ENCODE measurements around the gene ISM1.

Gene ISM1

GRCh38 chr20:13220904-13221297, at the start of gene ISM1:
Gene ISM1 (plus strand): TSS chr20:13221274. CDS start chr20:13221777, 503 bp downstream.
- peak; percentile 5 to 6 for DNase-seq (ENCODE audit: low read depth in 2 of 2)
- peak within 1 kb of the TSS; percentile 28 to 37 for H3K4me3 ChIP-seq (replicated peaks in 1 of 2; ENCODE audit: low read depth in 2 of 2, low read length in 2 of 2)
- TF ChIP-seq, protein P1, sequence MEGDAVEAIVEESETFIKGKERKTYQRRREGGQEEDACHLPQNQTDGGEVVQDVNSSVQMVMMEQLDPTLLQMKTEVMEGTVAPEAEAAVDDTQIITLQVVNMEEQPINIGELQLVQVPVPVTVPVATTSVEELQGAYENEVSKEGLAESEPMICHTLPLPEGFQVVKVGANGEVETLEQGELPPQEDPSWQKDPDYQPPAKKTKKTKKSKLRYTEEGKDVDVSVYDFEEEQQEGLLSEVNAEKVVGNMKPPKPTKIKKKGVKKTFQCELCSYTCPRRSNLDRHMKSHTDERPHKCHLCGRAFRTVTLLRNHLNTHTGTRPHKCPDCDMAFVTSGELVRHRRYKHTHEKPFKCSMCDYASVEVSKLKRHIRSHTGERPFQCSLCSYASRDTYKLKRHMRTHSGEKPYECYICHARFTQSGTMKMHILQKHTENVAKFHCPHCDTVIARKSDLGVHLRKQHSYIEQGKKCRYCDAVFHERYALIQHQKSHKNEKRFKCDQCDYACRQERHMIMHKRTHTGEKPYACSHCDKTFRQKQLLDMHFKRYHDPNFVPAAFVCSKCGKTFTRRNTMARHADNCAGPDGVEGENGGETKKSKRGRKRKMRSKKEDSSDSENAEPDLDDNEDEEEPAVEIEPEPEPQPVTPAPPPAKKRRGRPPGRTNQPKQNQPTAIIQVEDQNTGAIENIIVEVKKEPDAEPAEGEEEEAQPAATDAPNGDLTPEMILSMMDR (IDR thresholded peaks at IDR 0.05; ENCODE audit: low read depth, low read length) = no peak

GRCh38 chr20:13173201-13173600, 47.9 kb upstream of the ISM1 start:
- no peak for DNase-seq (ENCODE audit: low read depth in 2 of 2)
- no peak overlapping the region for H3K4me3 ChIP-seq (replicated peaks in 1 of 2; ENCODE audit: low read depth in 2 of 2, low read length in 2 of 2)

DNA sequence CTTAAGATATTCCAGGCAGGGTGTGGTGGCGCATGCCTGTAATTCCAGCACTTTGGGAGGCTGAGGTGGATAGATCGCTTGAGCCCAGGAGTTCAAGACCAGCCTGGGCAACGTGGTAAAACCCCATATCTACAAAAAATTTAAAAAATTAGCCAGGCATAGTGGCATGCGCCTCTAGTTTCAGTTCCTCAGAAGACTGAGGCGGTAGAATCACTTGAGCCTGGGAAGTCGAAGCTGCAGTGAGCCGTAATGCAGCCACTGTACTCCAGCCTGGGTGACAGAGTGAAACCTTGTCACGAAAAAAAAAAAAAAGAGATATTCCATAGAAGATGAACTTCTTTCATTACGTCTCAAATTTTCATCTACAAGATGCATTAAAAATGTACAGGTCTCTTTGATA, 46.7 kb upstream of the ISM1 start:
- no peak for DNase-seq (ENCODE audit: low read depth in 2 of 2)
- TF ChIP-seq, protein P1 (IDR thresholded peaks at IDR 0.05; ENCODE audit: low read depth, low read length) = no peak
- H3K4me3 ChIP-seq (replicated peaks in 1 of 2; ENCODE audit: low read depth in 2 of 2, low read length in 2 of 2) = no peak overlapping the region

More at GRCh38 chr20:13173201-13173600, 47.9 kb upstream of the ISM1 start:
- TF ChIP-seq, protein P1 (IDR thresholded peaks at IDR 0.05; ENCODE audit: low read depth, low read length) = no peak

DNA sequence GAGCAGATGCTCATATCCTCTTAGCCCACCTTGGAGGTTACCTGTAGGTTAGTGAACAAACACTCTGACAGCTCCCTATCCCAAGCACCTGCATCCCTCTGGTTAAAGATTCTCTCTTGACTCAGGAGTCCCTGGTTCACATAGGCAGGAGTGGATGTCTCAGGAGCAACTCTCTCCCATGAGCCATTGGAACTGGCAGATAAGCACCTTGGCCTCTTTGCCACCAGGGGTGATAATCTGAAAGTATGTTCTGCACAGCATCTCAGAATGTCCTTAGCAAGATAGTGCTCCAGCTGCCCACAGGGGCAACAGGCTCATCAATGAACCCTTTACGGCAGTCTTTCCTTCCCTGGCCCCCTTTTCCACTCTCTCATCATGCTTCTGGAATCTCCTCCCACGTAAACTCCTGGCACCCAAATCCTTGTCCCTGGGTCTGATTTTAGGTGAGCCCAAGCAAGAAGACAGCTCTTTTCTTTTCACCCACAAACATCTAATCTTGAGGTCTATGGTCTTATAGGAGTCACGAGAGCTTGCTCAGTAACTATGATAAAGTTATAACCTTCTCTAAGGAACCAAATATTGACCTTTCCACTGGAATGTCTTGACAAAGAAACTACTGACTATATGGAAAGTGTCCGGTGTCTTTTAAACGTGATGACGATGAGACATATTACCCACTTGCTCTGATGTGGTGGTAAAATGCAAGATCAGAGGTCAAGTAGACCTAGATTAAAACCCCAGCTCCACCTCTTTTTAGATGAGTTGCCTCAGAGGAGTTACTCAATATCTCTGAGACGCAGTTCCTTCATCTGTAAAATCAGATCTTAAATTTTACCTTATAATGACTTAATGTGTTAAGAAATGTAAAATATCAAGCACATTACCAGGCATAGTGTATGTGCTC, 39.8 kb upstream of the ISM1 start:
- TF ChIP-seq, protein P1 (IDR thresholded peaks at IDR 0.05; ENCODE audit: low read depth, low read length) = no peak
- DNase-seq (ENCODE audit: low read depth in 2 of 2) = no peak
- no peak overlapping the region for H3K4me3 ChIP-seq (replicated peaks in 1 of 2; ENCODE audit: low read depth in 2 of 2, low read length in 2 of 2)

DNA sequence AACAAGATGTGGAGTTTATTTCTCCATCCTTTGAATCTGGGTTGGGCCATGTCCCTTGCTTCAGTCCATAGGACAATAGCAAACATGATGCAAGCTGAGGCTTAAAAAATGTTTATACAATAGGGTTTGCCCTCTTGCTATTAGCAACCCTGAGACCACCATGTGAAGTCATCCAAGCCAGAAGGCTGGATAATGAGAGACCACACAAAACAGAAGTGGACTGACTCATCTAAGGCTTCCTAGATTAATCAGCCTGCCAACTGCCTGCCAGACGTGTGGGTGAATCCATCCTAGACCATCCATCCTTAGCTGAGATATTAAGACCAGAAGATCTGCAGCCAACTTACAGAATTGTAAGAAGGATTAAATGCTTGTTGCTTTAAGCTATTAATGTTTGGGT, 38.1 kb upstream of the ISM1 start:
- TF ChIP-seq, protein P1 (IDR thresholded peaks at IDR 0.05; ENCODE audit: low read depth, low read length) = no peak
- DNase-seq (ENCODE audit: low read depth in 2 of 2) = no peak
- H3K4me3 ChIP-seq (replicated peaks in 1 of 2; ENCODE audit: low read depth in 2 of 2, low read length in 2 of 2) = no peak overlapping the region

DNA sequence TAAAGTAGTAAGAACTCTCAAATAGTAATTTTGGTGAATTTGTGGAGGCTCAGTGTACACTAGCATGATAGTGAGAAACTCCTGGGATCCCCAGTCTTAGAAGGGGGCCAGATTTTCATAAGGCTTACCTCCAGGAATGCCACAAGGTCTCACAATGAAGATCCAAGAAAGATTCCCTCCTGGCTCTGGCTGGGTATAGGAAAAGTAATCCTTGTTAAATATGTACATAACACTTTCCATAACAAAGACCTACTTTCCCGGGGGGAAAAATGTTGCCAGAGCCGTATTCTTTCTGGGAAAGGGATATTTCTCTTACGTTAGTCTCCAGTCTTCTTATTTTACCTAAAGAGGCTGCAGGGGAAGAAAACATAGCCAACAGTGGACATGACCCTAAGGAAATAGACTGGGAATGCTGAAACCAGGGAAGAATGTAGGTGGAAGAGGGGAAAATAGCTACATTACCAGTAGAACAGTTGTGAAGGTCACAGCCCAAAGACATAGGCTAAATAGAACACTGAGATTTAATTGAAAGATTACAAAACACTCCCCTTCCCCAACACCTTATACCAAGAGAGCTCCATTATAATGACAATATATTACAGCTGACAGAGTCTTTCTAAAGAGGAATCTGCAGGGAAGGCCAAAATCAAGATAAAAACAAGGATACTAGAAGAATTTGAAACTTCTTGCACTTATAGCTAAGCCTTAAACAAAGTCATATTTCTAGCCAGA, 34.9 kb upstream of the ISM1 start:
- no peak overlapping the region for H3K4me3 ChIP-seq (replicated peaks in 1 of 2; ENCODE audit: low read depth in 2 of 2, low read length in 2 of 2)
- TF ChIP-seq, protein P1 (IDR thresholded peaks at IDR 0.05; ENCODE audit: low read depth, low read length) = no peak
- no peak for DNase-seq (ENCODE audit: low read depth in 2 of 2)
